DOHH2 (cell line): ENCODE data around the gene EXOSC1.
A peak's percentile ranks its signal among the peaks of the same experiment; 100 is the strongest.

Experiments used
- H3F3A ChIP-seq: fragments of 200-600 bp; sonication (generic), shearing (Covaris generic); 2 replicates; pipeline ENCODE4 v1.6.0; 2016; ENCODE audit warnings: antibody characterized with exemption, mild to moderate bottlenecking; ENCODE audit not compliant: control insufficient read depth, insufficient read depth
- H3K27ac ChIP-seq: fragments of 200-600 bp; sonication (generic); 2 replicates; pipeline ENCODE4 v1.5.1; 2014; ENCODE audit warnings: low read depth, mild to moderate bottlenecking, low read length, moderate library complexity
- H3K27me3 ChIP-seq: fragments of 200-600 bp; sonication (generic); 2 replicates; pipeline ENCODE4 v1.6.1; 2014; ENCODE audit warnings: mild to moderate bottlenecking, low read length, mixed read lengths; ENCODE audit not compliant: control insufficient read depth
- H3K36me3 ChIP-seq: fragments of 200-600 bp; sonication (generic); 2 replicates; pipeline ENCODE4 v1.6.1; 2014; ENCODE audit warnings: mild to moderate bottlenecking, low read length, moderate library complexity, mixed read lengths; ENCODE audit not compliant: control insufficient read depth
- H3K4me1 ChIP-seq: fragments of 200-600 bp; sonication (generic); 2 replicates; pipeline ENCODE4 v1.6.1; 2014; ENCODE audit warnings: mild to moderate bottlenecking, low read length, mixed read lengths; ENCODE audit not compliant: control insufficient read depth
- H3K4me2 ChIP-seq: fragments of 200-600 bp; sonication (generic); 2 replicates; pipeline ENCODE4 v1.6.0; 2014; ENCODE audit warnings: mild to moderate bottlenecking, low read length, moderate library complexity
- H3K4me3 ChIP-seq: fragments of 200-600 bp; sonication (generic); 2 replicates; pipeline ENCODE4 v1.5.1; 2014; ENCODE audit warnings: mild to moderate bottlenecking, low read length, mixed read lengths
- H3K79me2 ChIP-seq: fragments of 200-600 bp; sonication (generic); 2 replicates; pipeline ENCODE4 v1.6.1; 2014; ENCODE audit warnings: mild to moderate bottlenecking, low read length, mixed read lengths; ENCODE audit not compliant: control insufficient read depth
- H3K9me2 ChIP-seq: fragments of 200-600 bp; sonication (generic); replicated peaks from 2 replicates; pipeline ENCODE4 v1.6.1; 2014; ENCODE audit warnings: mild to moderate bottlenecking, low read length, mixed read lengths; ENCODE audit not compliant: control insufficient read depth
- H3K9me3 ChIP-seq: fragments of 200-600 bp; sonication (generic); 2 replicates; pipeline ENCODE4 v1.6.1; 2014; ENCODE audit warnings: antibody characterized with exemption, low read length, mixed read lengths; ENCODE audit not compliant: control insufficient read depth, insufficient read depth
- H4K20me1 ChIP-seq: fragments of 200-600 bp; sonication (generic); 2 replicates; pipeline ENCODE4 v1.6.0; 2014; ENCODE audit warnings: low read depth, mild to moderate bottlenecking, antibody characterized with exemption, low read length, moderate library complexity; ENCODE audit not compliant: control insufficient read depth, insufficient read depth
- EZH2phosphoT487 ChIP-seq: fragments of 200-600 bp; sonication (generic); IDR thresholded peaks from 2 replicates; pipeline ENCODE4 v1.6.1; 2017; ENCODE audit warnings: borderline replicate concordance, mild to moderate bottlenecking, antibody characterized with exemption, low read length, moderate library complexity, mixed read lengths
- TF ChIP-seq, protein P1 (sequence below): fragments of 200-600 bp; sonication (generic); IDR thresholded peaks from one replicate; pipeline ENCODE4 v1.5.1; 2014; ENCODE audit warnings: antibody characterized with exemption, mild to moderate bottlenecking, low read depth, low read length; ENCODE audit not compliant: poor library complexity, severe bottlenecking

The EXOSC1 gene

DNA sequence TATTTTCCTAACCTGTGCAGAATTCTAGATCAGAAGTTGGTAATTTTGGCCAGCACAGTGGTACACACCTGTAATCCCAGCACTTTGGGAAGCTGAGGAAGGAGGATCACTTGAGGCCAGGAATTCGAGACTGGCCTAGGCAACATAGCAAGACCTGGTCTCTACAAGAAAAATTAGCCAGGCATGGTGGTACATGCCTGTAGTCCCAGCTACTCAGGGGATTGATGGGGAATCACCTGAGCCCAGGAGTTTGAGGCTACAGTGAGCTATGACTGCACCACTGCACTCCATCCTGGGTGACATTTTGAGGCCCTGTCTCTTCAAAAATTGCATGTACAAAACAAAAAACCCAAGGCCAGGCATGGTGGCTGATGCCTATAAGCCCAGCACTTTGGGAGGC lies 11.2 kb downstream of the EXOSC1 start:
- H3K9me2 ChIP-seq, result no peaks in the 10 kb centered on the region
- TF ChIP-seq, protein P1, sequence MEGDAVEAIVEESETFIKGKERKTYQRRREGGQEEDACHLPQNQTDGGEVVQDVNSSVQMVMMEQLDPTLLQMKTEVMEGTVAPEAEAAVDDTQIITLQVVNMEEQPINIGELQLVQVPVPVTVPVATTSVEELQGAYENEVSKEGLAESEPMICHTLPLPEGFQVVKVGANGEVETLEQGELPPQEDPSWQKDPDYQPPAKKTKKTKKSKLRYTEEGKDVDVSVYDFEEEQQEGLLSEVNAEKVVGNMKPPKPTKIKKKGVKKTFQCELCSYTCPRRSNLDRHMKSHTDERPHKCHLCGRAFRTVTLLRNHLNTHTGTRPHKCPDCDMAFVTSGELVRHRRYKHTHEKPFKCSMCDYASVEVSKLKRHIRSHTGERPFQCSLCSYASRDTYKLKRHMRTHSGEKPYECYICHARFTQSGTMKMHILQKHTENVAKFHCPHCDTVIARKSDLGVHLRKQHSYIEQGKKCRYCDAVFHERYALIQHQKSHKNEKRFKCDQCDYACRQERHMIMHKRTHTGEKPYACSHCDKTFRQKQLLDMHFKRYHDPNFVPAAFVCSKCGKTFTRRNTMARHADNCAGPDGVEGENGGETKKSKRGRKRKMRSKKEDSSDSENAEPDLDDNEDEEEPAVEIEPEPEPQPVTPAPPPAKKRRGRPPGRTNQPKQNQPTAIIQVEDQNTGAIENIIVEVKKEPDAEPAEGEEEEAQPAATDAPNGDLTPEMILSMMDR, result no peak
- no peak for TF ChIP-seq EZH2phosphoT487
- peaks cover 11% of the 10 kb centered on the region; the same call in 1 of the 2 replicates for H3K4me1 ChIP-seq
- peaks cover 48% of the 10 kb centered on the region for H3F3A ChIP-seq
- H3K36me3 ChIP-seq, result peaks cover 74% of the 10 kb centered on the region
- no peak overlapping the region for H3K4me3 ChIP-seq
- H3K27me3 ChIP-seq, result no peaks in the 10 kb centered on the region
- H3K4me2 ChIP-seq, result no peak overlapping the region
- H3K27ac ChIP-seq, result peak overlapping the region; percentile 16; the same call in 1 of the 2 replicates
- no peaks in the 10 kb centered on the region for H3K9me3 ChIP-seq
- H4K20me1 ChIP-seq, result no peaks in the 10 kb centered on the region
- peaks cover 20% of the 10 kb centered on the region for H3K79me2 ChIP-seq

DNA sequence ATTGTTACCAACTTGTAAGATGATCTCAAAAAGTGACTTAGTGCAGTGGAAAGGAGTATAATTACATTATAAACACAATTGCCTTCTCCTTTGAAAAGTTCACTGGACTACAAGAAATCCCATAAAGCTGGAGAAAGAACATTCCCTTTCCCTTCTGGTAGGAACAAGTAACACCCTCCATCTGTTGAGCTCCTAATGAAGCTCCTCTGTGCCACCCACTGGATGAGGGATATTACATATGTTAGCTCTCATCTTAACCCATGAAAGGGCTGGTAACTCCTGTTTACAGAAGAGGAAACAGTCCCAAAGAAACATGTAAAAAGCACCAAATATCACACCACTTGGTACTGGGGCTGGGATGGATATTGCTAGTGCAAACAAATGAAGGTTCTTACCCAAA lies 11.8 kb downstream of the EXOSC1 start:
- Histone ChIP-seq H3K79me2 (peaks cover 25% of the 10 kb centered on the region), H3K4me2 (no peak overlapping the region), H3K27me3 (no peaks in the 10 kb centered on the region), H3K9me3 (no peaks in the 10 kb centered on the region), H3F3A (peaks cover 51% of the 10 kb centered on the region), H3K4me1 (peaks cover 15% of the 10 kb centered on the region), H3K36me3 (peaks cover 76% of the 10 kb centered on the region), H3K9me2 (no peaks in the 10 kb centered on the region), H3K27ac (peak overlapping the region; percentile 16; the same call in 1 of the 2 replicates), H4K20me1 (peaks cover 3% of the 10 kb centered on the region; the same call in 1 of the 2 replicates), H3K4me3 (no peak overlapping the region)
- TF ChIP-seq, protein P1, result no peak
- TF ChIP-seq EZH2phosphoT487, result no peak

DNA sequence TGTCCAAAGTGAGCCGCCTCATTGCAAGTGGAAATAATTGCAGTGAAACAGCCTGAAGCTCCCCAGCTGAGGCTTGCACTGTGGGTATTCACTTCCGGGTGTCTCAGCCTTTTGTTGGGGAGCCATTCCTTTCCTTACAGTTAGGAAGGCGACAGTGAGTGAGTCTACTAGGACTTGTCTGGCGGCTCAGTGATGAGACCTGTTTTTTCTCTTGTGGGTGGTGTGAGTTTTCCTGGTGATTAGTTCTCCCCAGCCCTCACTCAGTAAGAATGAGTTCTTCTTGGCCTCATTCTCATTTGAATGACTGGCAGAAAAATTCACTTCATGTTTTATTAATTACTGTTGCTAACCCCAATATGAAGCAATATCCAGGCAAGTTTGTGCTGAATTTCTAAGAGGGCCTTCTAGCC lies 17.2 kb downstream of the EXOSC1 start:
- Histone ChIP-seq H3K4me1 (peaks cover 42% of the 10 kb centered on the region), H3K27me3 (no peaks in the 10 kb centered on the region), H3K79me2 (peaks cover 62% of the 10 kb centered on the region), H3K27ac (peak overlapping the region; percentile 9; the same call in 1 of the 2 replicates), H4K20me1 (peaks cover 21% of the 10 kb centered on the region), H3F3A (peaks cover 50% of the 10 kb centered on the region), H3K4me3 (peak overlapping the region; percentile 95), H3K9me2 (no peaks in the 10 kb centered on the region), H3K4me2 (peak overlapping the region; percentile 82), H3K9me3 (no peaks in the 10 kb centered on the region), H3K36me3 (peaks cover 66% of the 10 kb centered on the region)
- no peak for TF ChIP-seq EZH2phosphoT487
- TF ChIP-seq, protein P1, result no peak
